A673 (cell line): ENCODE results near the gene GRIN3B. TPM values are rescaled to one million over a fixed set of nuclear protein-coding genes. Genes with fewer than 3 reads are reported as not detected.

Experiments used
- BruUV-seq: library from RNA; stranded (reverse); fragments of 400-500 nt; replicated peaks from 2 replicates; lab custom pipeline; 2021; lab: Mats Ljungman, UMichigan
- CTCF ChIA-PET: fragments of 300-600 bp; sonication (Branson Sonifier 250); formaldehyde crosslinking; loops from one replicate; lab custom pipeline; 2022; ENCODE audit warnings: antibody characterized with exemption; lab: Charles Lee
- POLR2A ChIA-PET: fragments of 300-600 bp; sonication (Branson Sonifier 250); formaldehyde crosslinking; loops from one replicate; lab custom pipeline; 2022; ENCODE audit warnings: antibody characterized with exemption; ENCODE audit not compliant: low non-redundant PET; lab: Charles Lee
- DNase-seq: peaks from one replicate; pipeline ENCODE4 v3.0.0-alpha.2; 2015; ENCODE audit warnings: low spot score
- H3K27ac ChIP-seq: fragments of 200-600 bp; sonication (generic); 2 replicates; pipeline ENCODE4 v1.5.1; 2016; ENCODE audit warnings: mixed run types, low read depth, mild to moderate bottlenecking, mixed read lengths, antibody characterized with exemption, low read length; ENCODE audit not compliant: poor library complexity, severe bottlenecking
- H3K27me3 ChIP-seq: fragments of 200-600 bp; sonication (generic); replicated peaks from 2 replicates; pipeline ENCODE4 v1.6.1; 2017; ENCODE audit warnings: mixed run types, low read depth, mild to moderate bottlenecking, mixed read lengths, antibody characterized with exemption, low read length; ENCODE audit not compliant: insufficient read depth, poor library complexity
- H3K36me3 ChIP-seq: fragments of 200-600 bp; sonication (generic); 2 replicates; pipeline ENCODE4 v1.6.1; 2016; ENCODE audit warnings: mixed run types, mild to moderate bottlenecking, mixed read lengths, antibody characterized with exemption, low read length; ENCODE audit not compliant: insufficient read depth, poor library complexity, severe bottlenecking
- H3K4me1 ChIP-seq: fragments of 200-600 bp; sonication (generic); 2 replicates; pipeline ENCODE4 v1.6.1; 2017; ENCODE audit warnings: mixed run types, mild to moderate bottlenecking, mixed read lengths, antibody characterized with exemption, low read length; ENCODE audit not compliant: insufficient read depth, poor library complexity, severe bottlenecking
- H3K4me3 ChIP-seq: fragments of 200-600 bp; sonication (generic); 2 replicates; pipeline ENCODE4 v1.5.1; 2016; ENCODE audit warnings: low read depth, mixed run types, mild to moderate bottlenecking, mixed read lengths, low read length; ENCODE audit not compliant: poor library complexity, severe bottlenecking
- H3K9me3 ChIP-seq: fragments of 200-600 bp; sonication (generic); 2 replicates; pipeline ENCODE4 v1.6.1; 2016; ENCODE audit warnings: mixed run types, low read depth, mild to moderate bottlenecking, mixed read lengths, antibody characterized with exemption, low read length; ENCODE audit not compliant: poor library complexity, severe bottlenecking
- CTCF ChIP-seq: fragments of 300-800, 200-600 bp; sonication (generic); conservative IDR thresholded peaks from 2 replicates; pipeline ENCODE4 v1.5.1; 2017; ENCODE audit warnings: low read depth, mild to moderate bottlenecking, antibody characterized with exemption, low read length, moderate library complexity, mixed read lengths
- EZH2 ChIP-seq: fragments of 200-600 bp; sonication (generic); IDR thresholded peaks from 2 replicates; pipeline ENCODE4 v1.6.1; 2017; ENCODE audit warnings: borderline replicate concordance, low read depth, mild to moderate bottlenecking, mixed read lengths, antibody characterized with exemption, low read length; ENCODE audit not compliant: poor library complexity, severe bottlenecking
- intact Hi-C: fragments of 100-400 bp; cut with micrococcal nuclease; formaldehyde crosslinking; loops from one replicate; pipeline ENCODE4 v1.10.0; 2022; ENCODE audit not compliant: unreplicated experiment
- total RNA-seq: library from RNA; stranded (reverse); gene quantifications from 2 replicates; pipeline ENCODE4 v1.2.3, GENCODE V29; 2021

Gene GRIN3B
- total RNA-seq, 1 experiment from 2014 or later, result not detected

- Histone ChIP-seq H3K4me1 (peaks cover 30% of the 10 kb centered on the region), H3K9me3 (no peaks in the 10 kb centered on the region), H3K27me3 (no peaks in the 10 kb centered on the region), H3K36me3 (peaks cover 11% of the 10 kb centered on the region), H3K4me3 (no peak overlapping the region), H3K27ac (peak overlapping the region; percentile 61)
- intact Hi-C loops, result no loop called here
- no peak for DNase-seq
- BruUV-seq, result no TSS peak
- POLR2A ChIA-PET, result no interaction called here
- TF ChIP-seq CTCF (no peak), EZH2 (no peak)
- CTCF ChIA-PET, result no interaction called here
Measured at GRCh38 chr19:1018393-1018792, 18.2 kb downstream of the GRIN3B start.

- Histone ChIP-seq H3K9me3 (no peaks in the 10 kb centered on the region), H3K4me3 (peak overlapping the region; percentile 100), H3K4me1 (peaks cover 30% of the 10 kb centered on the region), H3K27ac (peak overlapping the region; percentile 98), H3K36me3 (peaks cover 6% of the 10 kb centered on the region), H3K27me3 (no peaks in the 10 kb centered on the region)
- BruUV-seq, result no TSS peak
- ChIA-PET CTCF (no interaction called here), POLR2A (interaction anchor here (0.6 kb wide), 1 partner anchor 98 kb away, joined by 9 read pairs; no protein-coding TSS in a partner anchor)
- TF ChIP-seq EZH2 (no peak), CTCF (no peak)
- DNase-seq, result no peak
- intact Hi-C loops, result no loop called here
Measured at GRCh38 chr19:1018932-1019615, 18.9 kb downstream of the GRIN3B start.

- no peak for TF ChIP-seq EZH2
- no peak for TF ChIP-seq CTCF
- Histone ChIP-seq H3K27ac (peak overlapping the region; percentile 98), H3K36me3 (peaks cover 5% of the 10 kb centered on the region), H3K4me1 (peaks cover 30% of the 10 kb centered on the region), H3K4me3 (peak overlapping the region; percentile 100), H3K9me3 (no peaks in the 10 kb centered on the region), H3K27me3 (no peaks in the 10 kb centered on the region)
- no TSS peak for BruUV-seq
- ChIA-PET CTCF (no interaction called here), POLR2A (interaction anchor here (0.6 kb wide), 1 partner anchor 99 kb away, joined by 9 read pairs; no protein-coding TSS in a partner anchor)
- DNase-seq, result no peak
- intact Hi-C loops, result no loop called here
Measured at GRCh38 chr19:1019616-1019961, 19.4 kb downstream of the GRIN3B start.
